K562 (cell line): ENCODE measurements around the gene PPP1R15B. TPM values are rescaled to one million over a fixed set of nuclear protein-coding genes. Genes with fewer than 3 reads are reported as not detected.

Experiments
- ARID1B ChIP-seq: fragments of 450-650 bp; IDR thresholded peaks from 2 replicates; pipeline ENCODE4 v1.6.1; 2016; ENCODE audit warnings: antibody characterized with exemption, mild to moderate bottlenecking, inconsistent platforms
- BRF1 ChIP-seq: IDR thresholded peaks from 3 replicates; pipeline ENCODE4 v1.6.1; 2011; ENCODE audit warnings: borderline replicate concordance, mild to moderate bottlenecking; ENCODE audit not compliant: insufficient read length; ENCODE audit errors: extremely low read depth
- CHD2 ChIP-seq: IDR thresholded peaks from 2 replicates; pipeline ENCODE4 v1.6.1; 2011; ENCODE audit warnings: low read depth, low read length
- DDX20 ChIP-seq: fragments of 450-650 bp; IDR thresholded peaks from 2 replicates; pipeline ENCODE4 v1.6.1; 2016; ENCODE audit warnings: missing genetic modification characterization, low read depth, mild to moderate bottlenecking, missing compliant biosample characterization, moderate library complexity
- EWSR1 ChIP-seq: fragments of 450-650 bp; IDR thresholded peaks from 2 replicates; pipeline ENCODE4 v1.6.1; 2018; ENCODE audit warnings: borderline replicate concordance, mild to moderate bottlenecking, low read depth, moderate library complexity; ENCODE audit not compliant: partially characterized antibody
- GTF2B ChIP-seq: IDR thresholded peaks from 2 replicates; pipeline ENCODE4 v1.6.1; 2011; ENCODE audit not compliant: insufficient read length; ENCODE audit errors: extremely low read depth
- HDAC8 ChIP-seq: fragments of 450-650 bp; IDR thresholded peaks from 2 replicates; pipeline ENCODE4 v1.6.1; 2016; ENCODE audit warnings: mild to moderate bottlenecking, missing genetic modification characterization, moderate library complexity, missing compliant biosample characterization
- JUNB ChIP-seq: fragments of 450-650 bp; formaldehyde crosslinking; conservative IDR thresholded peaks from 2 replicates; pipeline ENCODE4 v1.4.0; 2020; ENCODE audit warnings: mild to moderate bottlenecking
- KAT7 ChIP-seq: sonication (generic); formaldehyde crosslinking; IDR thresholded peaks from 2 replicates; pipeline ENCODE4 v1.8.0; 2022; ENCODE audit warnings: missing genetic modification reagents, mild to moderate bottlenecking, borderline replicate concordance
- KLF10 ChIP-seq: fragments of 250-450 bp; sonication (Bioruptor Pico); IDR thresholded peaks from 2 replicates; pipeline ENCODE4 v1.6.1; 2021; ENCODE audit warnings: matching md5 sums
- LEF1 ChIP-seq: fragments of 450-650 bp; IDR thresholded peaks from 2 replicates; pipeline ENCODE4 v1.6.1; 2016; ENCODE audit warnings: mild to moderate bottlenecking
- MLLT1 ChIP-seq, 2 experiments: fragments of 450-650 bp; IDR thresholded peaks; 2 replicates each; pipeline ENCODE4 v1.6.1; 2016
- MLX ChIP-seq, 2 experiments: fragments of 450-650 bp in 1 of 2; sonication (generic) in 1 of 2; formaldehyde crosslinking; conservative IDR thresholded peaks; 2 replicates each; pipeline versions ENCODE4 v1.4.0 to v1.8.1; 2020 to 2022; ENCODE audit warnings: mild to moderate bottlenecking in 1 of 2, missing genetic modification reagents in 1 of 2
- POLR2A ChIP-seq: fragments of 450-650 bp; conservative IDR thresholded peaks from 2 replicates; pipeline ENCODE4 v1.6.1; 2016
- POLR2H ChIP-seq: IDR thresholded peaks from 2 replicates; pipeline ENCODE4 v1.6.1; 2016; ENCODE audit warnings: missing genetic modification characterization, low read depth, mild to moderate bottlenecking, control low read depth, missing compliant biosample characterization, moderate library complexity
- SMARCB1 ChIP-seq: IDR thresholded peaks from 2 replicates; pipeline ENCODE4 v1.6.1; 2011; ENCODE audit warnings: improper control_type of control experiment, low read depth; ENCODE audit not compliant: insufficient read length
- SRSF1 ChIP-seq: fragments of 200-400 bp; formaldehyde crosslinking; IDR thresholded peaks from 2 replicates; pipeline ENCODE4 v1.6.1; 2017; ENCODE audit warnings: mild to moderate bottlenecking, low read depth, low read length, moderate library complexity
- TOE1 ChIP-seq, 2 experiments: fragments of 450-650 bp in 1 of 2; sonication (generic) in 1 of 2; formaldehyde crosslinking in 1 of 2; IDR thresholded peaks; 2 replicates each; pipeline versions ENCODE4 v1.7.1 to v1.8.0; 2016 to 2022; ENCODE audit warnings: borderline replicate concordance in 2 of 2, mild to moderate bottlenecking in 2 of 2, antibody characterized with exemption in 1 of 2, inconsistent platforms in 1 of 2, low read depth in 1 of 2, missing genetic modification reagents in 1 of 2, moderate library complexity in 1 of 2
- ZNF263 ChIP-seq: sonication (generic); formaldehyde crosslinking; IDR thresholded peaks from 2 replicates; pipeline ENCODE4 v1.8.0; 2022; ENCODE audit warnings: mild to moderate bottlenecking, missing genetic modification reagents, borderline replicate concordance
- ZNF507 ChIP-seq: conservative IDR thresholded peaks from 2 replicates; pipeline ENCODE4 v1.6.1; 2017; ENCODE audit warnings: missing genetic modification characterization, missing compliant biosample characterization
- ZNF655 ChIP-seq: fragments of 250-450 bp; sonication (Bioruptor Pico); IDR thresholded peaks from 2 replicates; pipeline ENCODE4 v1.5.0; 2021
- polyA plus RNA-seq, 8 experiments: library from polyadenylated mRNA; depleted of rRNA in 4 of 8; stranded (reverse) in 5 of 8; unstranded in 3 of 8; fragments of >200 nt; fragmentation: Nextera tagmentation in 2 of 8; fragmentation: Illumina TruSeq in 1 of 8; extraction: Ambion mirVana in 2 of 8; extraction: Trizol in 1 of 8; gene quantifications; 2 replicates each; pipeline versions ENCODE4 v1.2.1 to v1.2.3, GENCODE V29; 2011 to 2014; ENCODE audit warnings: inconsistent platforms in 1 of 8, missing spikeins in 1 of 8
- total RNA-seq, 7 experiments: library from RNA; depleted of rRNA in 6 of 7; stranded (reverse); fragments of >200 nt in 6 of 7; fragmentation: Illumina TruSeq in 2 of 7; extraction: Trizol in 2 of 7; gene quantifications; 2 replicates each; pipeline versions ENCODE4 v1.2.1 to v1.2.3, GENCODE V29; 2011 to 2021; ENCODE audit warnings: low replicate concordance in 1 of 7
- TF ChIP-seq, protein P1 (sequence below): fragments of 450-650 bp; IDR thresholded peaks from 2 replicates; pipeline ENCODE4 v1.6.1; 2017; ENCODE audit warnings: mild to moderate bottlenecking, moderate library complexity

The PPP1R15B gene
- total and polyA plus RNA-seq, 9 of the 15 experiments (the other 6 are each of a cell fraction or from before 2014, with no cell fraction given), result 17.0 to 48.1 (median 30.8) TPM

GRCh38 chr1:204398197-204399125 lies 13.2 kb downstream of the PPP1R15B start (continued):
- TF ChIP-seq KAT7 (CRISPR knock-in tag) (no peak), POLR2H (tag) (no peak), DDX20 (tag) (no peak), MLLT1 (IDR thresholded peaks at IDR 0.05) (no peak), ZNF655 (CRISPR knock-in tag) (no peak), BRF1 (no peak), TOE1 (IDR thresholded peaks at IDR 0.05; ENCODE audit: borderline replicate concordance) (no peak), TOE1 (CRISPR knock-in tag; IDR thresholded peaks at IDR 0.05; ENCODE audit: borderline replicate concordance, low read depth) (no peak), MLX (CRISPR knock-in tag; conservative IDR thresholded peaks at IDR 0.05) (no peak), ZNF263 (CRISPR knock-in tag) (no peak), HDAC8 (tag) (no peak), ARID1B (peak; percentile 35; the same call in 1 of the 2 replicates), POLR2A (no peak), SMARCB1 (no peak), GTF2B (no peak), JUNB (CRISPR knock-in tag) (no peak), ZNF507 (tag) (no peak), CHD2 (no peak), EWSR1 (no peak), KLF10 (CRISPR knock-in tag) (no peak), SRSF1 (no peak), LEF1 (no peak)
- TF ChIP-seq, protein P1, sequence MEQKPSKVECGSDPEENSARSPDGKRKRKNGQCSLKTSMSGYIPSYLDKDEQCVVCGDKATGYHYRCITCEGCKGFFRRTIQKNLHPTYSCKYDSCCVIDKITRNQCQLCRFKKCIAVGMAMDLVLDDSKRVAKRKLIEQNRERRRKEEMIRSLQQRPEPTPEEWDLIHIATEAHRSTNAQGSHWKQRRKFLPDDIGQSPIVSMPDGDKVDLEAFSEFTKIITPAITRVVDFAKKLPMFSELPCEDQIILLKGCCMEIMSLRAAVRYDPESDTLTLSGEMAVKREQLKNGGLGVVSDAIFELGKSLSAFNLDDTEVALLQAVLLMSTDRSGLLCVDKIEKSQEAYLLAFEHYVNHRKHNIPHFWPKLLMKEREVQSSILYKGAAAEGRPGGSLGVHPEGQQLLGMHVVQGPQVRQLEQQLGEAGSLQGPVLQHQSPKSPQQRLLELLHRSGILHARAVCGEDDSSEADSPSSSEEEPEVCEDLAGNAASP, result no peak
